Stimulated activated CD4-positive, alpha-beta T cell treated with anti-CD3 and anti-CD28 coated beads, Interleukin-12 subunit alpha, Interleukin-12 subunit beta, amount 100 ng/mL, for 4 hours (primary cell): ENCODE data around the gene FRA10AC1.

Source experiments
- DNase-seq: peaks from one replicate; pipeline ENCODE4 v3.0.0-alpha.2; 2020

FRA10AC1 gene, protein sequence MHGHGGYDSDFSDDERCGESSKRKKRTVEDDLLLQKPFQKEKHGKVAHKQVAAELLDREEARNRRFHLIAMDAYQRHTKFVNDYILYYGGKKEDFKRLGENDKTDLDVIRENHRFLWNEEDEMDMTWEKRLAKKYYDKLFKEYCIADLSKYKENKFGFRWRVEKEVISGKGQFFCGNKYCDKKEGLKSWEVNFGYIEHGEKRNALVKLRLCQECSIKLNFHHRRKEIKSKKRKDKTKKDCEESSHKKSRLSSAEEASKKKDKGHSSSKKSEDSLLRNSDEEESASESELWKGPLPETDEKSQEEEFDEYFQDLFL

DNA sequence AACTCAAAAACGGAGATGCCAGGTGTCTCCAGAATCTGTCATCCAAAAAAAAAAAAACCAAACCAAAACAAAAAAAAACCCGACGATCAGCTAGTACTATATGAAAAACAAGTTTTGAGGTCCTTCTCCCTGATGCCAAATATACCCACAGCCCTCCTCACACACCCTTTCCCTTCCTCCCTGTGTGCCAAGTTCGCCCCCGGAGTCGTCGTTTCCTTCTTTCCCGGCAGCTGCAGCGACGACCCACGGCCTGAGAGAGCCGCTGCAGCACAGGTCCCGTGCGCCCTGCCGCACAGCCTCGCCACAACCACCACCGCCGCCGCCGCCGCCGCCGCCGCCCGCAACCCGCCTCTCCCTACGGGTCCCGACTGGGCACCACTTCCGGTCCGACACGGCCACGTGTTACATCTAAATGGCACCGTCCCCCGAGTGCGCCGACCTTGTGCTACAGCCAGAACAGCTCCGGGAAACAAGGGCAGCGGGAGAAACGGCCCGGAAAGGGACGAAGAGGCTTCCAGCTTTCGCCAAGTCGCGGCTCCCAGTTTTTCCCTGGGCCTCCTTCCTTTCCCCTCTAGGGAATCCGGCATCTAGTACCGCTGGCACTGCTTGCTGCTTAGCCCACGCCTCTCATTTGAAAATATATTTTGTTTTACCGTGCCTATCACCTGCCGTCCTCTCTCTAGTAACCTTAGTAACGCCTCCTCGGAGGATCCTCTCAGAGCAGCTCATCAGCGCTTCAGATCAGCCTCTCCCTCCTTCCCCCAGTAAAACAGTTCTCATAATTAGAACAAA is at the start of gene FRA10AC1:
Gene FRA10AC1, minus strand, starts transcription at position 383 of the 792 bp plus-strand sequence. CDS start 2,486 bp downstream, outside the sequence.
- peak; percentile 87 for DNase-seq

DNA sequence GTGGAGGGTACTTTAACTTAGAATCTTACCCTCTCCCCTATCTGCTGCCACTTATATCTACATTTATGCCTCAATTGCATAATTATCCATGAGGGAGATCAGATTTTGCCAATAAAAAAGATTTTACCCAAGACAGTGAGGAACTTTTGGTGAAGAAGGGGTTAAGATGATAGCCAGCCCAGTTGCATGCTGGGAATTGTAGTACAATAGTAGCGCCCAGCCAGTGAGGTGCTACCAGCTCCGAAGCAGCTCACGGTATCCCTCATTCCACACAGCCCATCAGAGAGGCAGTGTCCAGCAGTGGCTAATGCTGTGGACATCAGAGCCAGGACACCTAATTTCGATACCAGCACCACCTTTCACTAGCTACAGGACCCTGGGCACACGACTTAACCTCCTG is 49.4 kb upstream of the FRA10AC1 start:
- DNase-seq: no peak

- no peak for DNase-seq
Observed at GRCh38 chr10:93751124-93751523, 48.7 kb upstream of the FRA10AC1 start.

GRCh38 chr10:93749218-93749799 is 46.9 kb upstream of the FRA10AC1 start:
- DNase-seq: no peak

- no peak for DNase-seq
Observed at GRCh38 chr10:93746844-93747284, 44.5 kb upstream of the FRA10AC1 start.

- no peak for DNase-seq
Observed at GRCh38 chr10:93745408-93746065, 43.1 kb upstream of the FRA10AC1 start.

DNA sequence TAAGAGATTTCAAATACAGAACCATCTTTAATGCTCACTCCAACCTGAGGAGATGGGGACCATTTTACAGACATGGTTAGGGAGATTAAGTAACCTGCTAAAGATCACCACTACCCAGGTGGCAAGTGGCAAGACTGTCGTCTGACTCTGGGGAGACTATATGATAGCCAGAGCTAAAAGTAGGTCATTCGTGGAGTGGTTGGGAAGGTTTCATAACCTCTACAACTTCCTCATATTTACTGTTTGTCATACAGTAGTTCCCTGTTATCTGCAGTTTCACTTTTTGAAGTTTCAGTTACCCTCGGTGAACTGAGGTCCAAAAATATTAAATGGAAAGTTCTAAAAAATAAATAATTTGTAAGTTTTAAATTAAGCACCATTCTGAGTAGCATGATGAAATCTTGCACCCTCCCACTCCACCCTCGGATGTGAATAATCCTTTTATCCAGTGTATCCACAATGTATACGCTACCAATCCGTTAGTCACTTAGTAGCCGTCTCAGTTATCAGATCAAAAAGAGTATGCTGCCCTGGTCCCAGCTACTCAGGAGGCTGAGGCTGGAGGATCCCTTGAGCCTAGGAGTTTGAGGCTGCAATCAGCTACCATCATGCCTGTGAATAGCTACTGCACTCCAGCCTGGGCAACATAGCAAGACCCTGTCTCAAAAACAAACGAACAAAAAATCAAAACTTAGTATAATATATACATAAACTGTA is 40.4 kb upstream of the FRA10AC1 start:
- no peak for DNase-seq

GRCh38 chr10:93741367-93741766 is 39.0 kb upstream of the FRA10AC1 start:
- no peak for DNase-seq

DNA sequence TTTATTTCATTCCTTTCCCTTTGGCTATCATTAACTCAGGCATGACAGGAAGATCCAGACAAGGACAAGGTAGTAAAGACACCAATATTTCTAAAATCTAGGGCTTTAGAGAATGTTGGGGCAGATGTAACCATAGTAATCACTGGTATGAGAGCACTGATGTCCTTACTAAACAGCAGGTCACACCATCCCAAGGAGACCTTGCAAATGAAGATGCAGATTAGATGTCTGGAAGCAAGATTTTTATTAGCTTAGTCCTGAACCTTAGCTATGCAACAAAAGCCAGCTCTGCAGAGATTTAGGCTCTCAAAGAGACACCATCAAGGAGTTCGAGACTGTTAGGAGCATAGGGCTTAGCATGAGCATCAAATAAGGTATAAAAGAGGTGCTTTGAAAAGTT is 23.6 kb upstream of the FRA10AC1 start:
- no peak for DNase-seq

DNA sequence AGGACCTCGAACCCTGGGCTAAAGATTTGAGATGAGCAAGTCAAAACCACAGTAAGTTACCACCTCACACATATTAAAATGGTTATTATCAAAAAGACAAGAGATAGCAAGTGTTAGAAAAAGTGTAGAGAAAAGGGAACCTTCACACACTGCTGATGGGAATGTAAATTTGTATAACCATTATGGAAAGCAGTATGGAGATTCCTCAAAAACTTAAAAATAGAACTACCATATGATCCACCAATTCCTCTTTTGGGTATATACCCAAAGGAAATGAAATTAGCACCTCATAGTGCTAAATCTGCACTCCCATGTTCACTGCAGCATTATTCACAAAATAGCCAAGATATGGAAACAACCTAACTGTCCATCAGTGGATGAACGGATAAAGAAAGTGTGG is 20.8 kb upstream of the FRA10AC1 start:
- DNase-seq: no peak

- DNase-seq: no peak
Observed at GRCh38 chr10:93722550-93722949, 20.2 kb upstream of the FRA10AC1 start.

DNA sequence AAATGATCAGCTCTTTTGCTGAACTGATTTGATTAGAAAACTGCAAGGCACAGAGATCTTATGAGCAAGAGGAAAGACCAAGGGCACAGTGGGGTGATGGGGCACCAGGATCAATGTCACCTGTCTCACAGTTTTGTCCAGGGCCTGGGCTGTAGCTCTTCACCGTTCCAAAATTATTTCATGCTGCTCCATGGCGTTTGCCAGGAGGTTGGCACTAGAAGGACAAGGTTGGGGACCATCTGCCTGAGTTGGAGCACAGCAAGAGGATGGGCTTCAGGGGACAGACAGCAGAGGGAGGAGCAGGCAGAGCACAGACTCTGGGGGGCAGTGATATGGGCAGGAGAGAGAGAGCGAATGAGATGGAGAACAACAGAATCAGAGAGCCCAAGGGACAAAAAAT is 17.5 kb upstream of the FRA10AC1 start:
- DNase-seq: no peak

DNA sequence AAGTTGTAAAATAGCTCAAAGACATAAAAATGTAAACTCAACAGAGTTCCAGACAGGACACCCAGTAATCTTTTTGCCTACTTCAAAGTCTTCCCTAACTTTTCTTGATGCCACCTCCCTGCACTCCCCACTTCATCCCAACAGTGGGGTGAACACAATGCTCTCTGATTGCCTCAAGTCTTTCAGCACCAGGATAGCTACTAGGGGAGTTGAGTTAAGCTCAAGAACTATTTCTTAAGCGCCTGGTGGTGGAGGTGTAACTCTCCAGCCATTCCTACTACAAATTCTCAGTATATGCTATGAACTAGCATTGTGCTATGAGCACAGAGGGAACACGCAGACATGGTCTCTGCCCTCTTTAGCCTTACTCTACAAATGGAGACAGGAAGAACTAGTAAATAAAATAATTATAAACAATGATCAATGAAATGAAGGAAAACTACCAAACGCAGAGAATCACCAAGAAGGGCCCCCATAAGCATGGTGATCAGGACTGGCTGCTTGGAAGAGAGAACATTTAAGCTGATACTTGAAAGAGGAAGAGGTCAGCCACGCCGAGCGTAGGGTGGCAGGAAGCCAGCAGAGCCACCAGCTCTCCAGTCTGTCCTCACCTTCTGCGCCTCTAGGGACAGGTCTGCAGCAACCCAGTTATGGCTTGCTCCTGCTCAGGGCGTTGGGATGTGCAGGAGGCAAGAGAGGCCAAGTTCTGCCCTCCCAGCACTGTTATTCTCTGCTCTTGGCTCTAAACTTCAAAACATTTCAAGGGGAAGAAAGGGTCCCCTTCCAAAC is 16.7 kb upstream of the FRA10AC1 start:
- no peak for DNase-seq

DNA sequence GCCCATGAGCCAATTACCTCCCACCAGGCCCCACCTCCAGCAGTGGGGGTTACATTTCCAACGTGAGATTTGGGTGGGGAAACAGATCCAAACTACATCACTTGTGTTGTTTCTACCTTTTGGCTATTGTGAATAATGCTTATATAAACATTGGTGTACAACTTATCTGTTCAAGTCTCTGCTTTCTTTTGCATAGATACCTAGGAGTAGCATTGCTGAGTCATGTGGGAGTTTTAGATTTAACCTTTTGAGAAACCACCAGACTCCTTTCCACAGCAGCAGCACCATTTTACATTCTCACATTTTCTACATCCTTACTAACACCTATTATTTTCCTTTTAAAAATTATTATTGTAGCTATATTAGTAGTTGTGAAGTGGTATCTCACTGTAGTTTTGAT is 14.4 kb upstream of the FRA10AC1 start:
- DNase-seq: no peak

- DNase-seq: no peak
Observed at GRCh38 chr10:93715345-93715744, 13.0 kb upstream of the FRA10AC1 start.

- no peak for DNase-seq
Observed at GRCh38 chr10:93712593-93712992, 10.2 kb upstream of the FRA10AC1 start.

- no peak for DNase-seq
Observed at GRCh38 chr10:93711891-93712290, 9.5 kb upstream of the FRA10AC1 start.

DNA sequence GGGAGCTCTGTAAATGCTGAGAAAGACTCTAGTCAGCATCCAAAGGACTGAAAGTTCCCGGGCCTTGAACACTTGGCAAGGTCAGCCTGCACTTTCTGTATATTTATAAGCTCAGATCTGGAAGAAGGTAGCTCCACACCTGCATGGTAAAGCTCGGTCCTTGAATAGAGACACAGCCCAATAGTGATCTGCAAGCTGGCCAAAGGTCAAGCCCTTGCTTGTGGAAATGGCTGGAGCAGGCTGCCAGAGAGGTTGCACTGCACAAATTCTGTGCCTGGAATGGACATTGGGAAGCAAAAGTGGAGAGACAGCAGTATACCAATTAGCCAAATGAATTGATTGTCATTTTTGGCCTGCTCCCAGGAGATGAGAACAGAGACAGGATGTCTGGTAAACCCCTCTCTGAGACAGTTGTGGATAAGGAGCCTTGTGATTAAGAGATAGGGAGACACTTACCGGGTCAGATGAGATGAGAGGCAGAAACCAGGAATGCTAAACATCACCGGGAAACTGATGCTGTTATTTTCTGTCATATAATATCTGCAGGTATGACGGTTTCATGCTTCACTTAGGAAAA is 8.0 kb upstream of the FRA10AC1 start:
- no peak for DNase-seq

DNA sequence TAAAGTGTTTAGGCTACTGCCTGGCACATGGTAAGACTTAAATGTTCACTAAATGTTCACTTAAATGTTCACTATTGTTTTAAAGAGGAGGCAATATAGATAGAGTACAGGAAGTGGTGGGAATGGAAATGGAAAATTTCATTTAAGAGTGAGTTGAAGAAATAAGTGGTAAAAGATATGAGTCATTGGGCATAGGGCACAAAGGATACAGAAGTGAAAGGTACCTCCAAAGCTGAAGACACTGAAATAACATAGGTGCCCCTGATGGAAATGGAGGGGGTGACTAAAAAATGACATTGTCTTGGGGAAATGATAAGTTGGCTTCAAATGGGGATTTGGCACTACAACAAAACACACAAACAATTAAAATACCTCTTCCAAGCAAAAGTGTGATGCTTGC is 5.2 kb upstream of the FRA10AC1 start:
- no peak for DNase-seq

DNA sequence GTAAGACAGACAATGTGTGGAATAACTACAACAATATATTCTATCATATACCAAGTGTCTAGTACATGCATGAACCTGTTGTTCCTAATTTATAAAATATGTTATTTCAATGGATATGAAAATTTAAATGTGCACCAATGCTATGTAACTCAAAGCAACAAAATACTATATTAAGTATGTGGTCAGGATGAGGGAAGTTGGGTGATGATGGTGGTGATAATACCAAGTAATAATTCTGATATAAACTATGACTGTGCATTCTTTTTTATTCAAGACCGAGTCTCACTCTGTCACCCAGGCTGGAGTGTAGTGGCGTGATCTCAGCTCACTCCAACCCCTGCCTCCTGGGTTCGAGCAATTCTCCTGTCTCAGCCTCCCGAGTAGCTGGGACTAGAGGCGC is 2.1 kb upstream of the FRA10AC1 start:
- DNase-seq: no peak

DNA sequence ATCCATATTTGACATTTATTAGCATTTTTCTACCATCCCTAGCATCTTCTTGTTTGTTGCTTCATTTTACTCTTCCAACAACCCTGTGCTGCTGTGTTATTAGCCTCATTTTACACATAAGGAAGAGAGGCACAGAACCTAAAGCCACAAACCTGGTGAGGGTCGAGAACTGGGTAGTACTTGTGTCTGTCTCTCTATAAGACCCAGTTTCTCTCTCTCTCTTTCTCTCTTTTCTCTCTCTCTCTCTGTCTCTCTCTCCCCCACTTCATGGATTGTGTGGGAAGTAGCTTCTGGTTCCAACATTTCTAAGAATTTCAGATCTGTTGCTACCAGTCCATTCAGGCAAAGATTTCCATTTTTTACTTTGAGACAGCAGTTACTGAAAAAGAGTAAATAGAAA is 1.4 kb upstream of the FRA10AC1 start:
- no peak for DNase-seq

DNA sequence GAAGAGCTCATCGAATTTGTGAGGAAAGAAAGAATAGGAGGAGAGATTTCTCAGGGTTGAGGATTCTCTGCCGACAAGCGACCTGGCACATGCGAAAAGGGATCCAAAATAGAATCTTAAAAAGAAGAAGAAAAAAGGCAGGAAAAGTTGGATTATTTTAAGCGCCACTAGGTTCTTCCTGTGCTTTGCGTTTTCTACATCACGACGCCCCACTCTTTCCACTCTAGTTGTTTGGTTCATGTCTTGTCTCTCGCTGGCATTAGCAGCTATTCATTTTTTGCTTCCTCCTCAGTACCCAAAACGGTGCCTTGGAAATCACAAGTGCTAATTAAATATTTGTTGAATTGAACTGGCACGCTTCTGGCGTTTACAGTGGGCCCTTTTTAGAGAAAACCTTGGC is 674 bp upstream of the FRA10AC1 start:
- no peak for DNase-seq
